IPS DF 4.7 (cell line): Measurements from ENCODE around the gene LHX1.

Experiments
- DNase-seq: peaks from one replicate; pipeline ENCODE4 v3.0.0-alpha.2; 2013; ENCODE audit warnings: low spot score; ENCODE audit errors: extremely low read depth

LHX1 gene

GRCh38 chr17:36951084-36951789, 14.0 kb downstream of the LHX1 start:
- no peak for DNase-seq

GRCh38 chr17:36971508-36971907, 34.2 kb downstream of the LHX1 start:
- DNase-seq, result no peak

- DNase-seq, result no peak
Measured at GRCh38 chr17:36972186-36972700, 35.0 kb downstream of the LHX1 start.

- DNase-seq, result no peak
Measured at GRCh38 chr17:36972905-36973304, 35.6 kb downstream of the LHX1 start.

- DNase-seq, result no peak
Measured at GRCh38 chr17:36975922-36976515, 38.7 kb downstream of the LHX1 start.

GRCh38 chr17:36977066-36977465, 39.8 kb downstream of the LHX1 start:
- DNase-seq, result no peak

GRCh38 chr17:36977568-36977967, 40.3 kb downstream of the LHX1 start:
- no peak for DNase-seq

- no peak for DNase-seq
Measured at GRCh38 chr17:36978810-36979564, 41.7 kb downstream of the LHX1 start.

GRCh38 chr17:36979565-36979941, 42.3 kb downstream of the LHX1 start:
- DNase-seq, result no peak

- DNase-seq, result no peak
Measured at GRCh38 chr17:36980280-36980761, 43.0 kb downstream of the LHX1 start.

GRCh38 chr17:36983618-36984017, 46.3 kb downstream of the LHX1 start:
- no peak for DNase-seq

GRCh38 chr17:36989173-36989572, 51.9 kb downstream of the LHX1 start:
- DNase-seq, result no peak

GRCh38 chr17:36992701-36993100, 55.4 kb downstream of the LHX1 start:
- no peak for DNase-seq

- DNase-seq, result no peak
Measured at GRCh38 chr17:36993227-36993626, 56.0 kb downstream of the LHX1 start.
